Stomach (tissue), 9 donors: ENCODE measurements around the gene PITPNC1. TPM values are rescaled to one million over a fixed set of nuclear protein-coding genes. Genes with fewer than 3 reads are reported as not detected.

Experiments
- DNase-seq, 2 donors: peaks; one replicate each; pipeline versions ENCODE4 v3.0.0 to v3.0.0-alpha.2; 2013 to 2019
- H3K27ac ChIP-seq, 5 donors: fragments of 200-600 bp in 4 of 5; sonication (generic) in 4 of 5; one replicate each; pipeline ENCODE4 v1.5.1; 2013 to 2019; ENCODE audit warnings: mild to moderate bottlenecking in 1 of 5, moderate library complexity in 1 of 5
- H3K27me3 ChIP-seq, 3 donors: fragments of 200-600 bp; sonication (generic); one replicate each; pipeline ENCODE4 v1.5.1; 2017 to 2019; ENCODE audit warnings: mixed run types in 1 of 3
- H3K36me3 ChIP-seq, 4 donors: fragments of 200-600 bp; sonication (generic); 1 replicate in 3 of 4; 2 replicates in 1 of 4; pipeline ENCODE4 v1.5.1; 2016 to 2019
- H3K4me1 ChIP-seq, 4 donors: fragments of 200-600 bp; sonication (generic); one replicate each; pipeline ENCODE4 v1.5.1; 2016 to 2019
- H3K4me3 ChIP-seq, 4 donors: fragments of 200-600 bp; sonication (generic) in 3 of 4; one replicate each; pipeline ENCODE4 v1.5.1; 2016 to 2019; ENCODE audit warnings: mild to moderate bottlenecking in 1 of 4
- H3K9me3 ChIP-seq, 4 donors: fragments of 200-600 bp; sonication (generic); one replicate each; pipeline ENCODE4 v1.5.1; 2016 to 2019
- CTCF ChIP-seq, 7 experiments: fragments of 450-650 bp in 4 of 7; fragments of 200-600 bp in 3 of 7; sonication (generic) in 3 of 7; IDR thresholded peaks; one replicate each; pipeline ENCODE4 v1.5.1; 2016 to 2019; ENCODE audit warnings: antibody characterized with exemption in 7 of 7, control low read depth in 2 of 7, mild to moderate bottlenecking in 1 of 7
- EP300 ChIP-seq: sonication (generic); formaldehyde crosslinking; IDR thresholded peaks from one replicate; pipeline ENCODE4 v1.6.1; 2017; ENCODE audit warnings: antibody characterized with exemption
- POLR2A ChIP-seq, 4 donors: fragments of 450-650 bp; IDR thresholded peaks; one replicate each; pipeline ENCODE4 v1.6.1; 2016; ENCODE audit warnings: antibody characterized with exemption in 4 of 4, control low read depth in 2 of 4, mild to moderate bottlenecking in 1 of 4, moderate library complexity in 1 of 4
- POLR2AphosphoS5 ChIP-seq, 3 donors: sonication (generic); formaldehyde crosslinking; IDR thresholded peaks; one replicate each; pipeline ENCODE4 v1.6.1; 2016; ENCODE audit warnings: antibody characterized with exemption in 3 of 3
- WGBS, 5 donors: extraction: QIAGEN DNeasy Blood & Tissue Kit in 3 of 5; methylation state at CpG; one replicate each; pipeline versions ENCODE4 v1.1.5 to v1.1.7; 2013 to 2018; 5-methylcytosine and 5-hydroxymethylcytosine counted together
- intact Hi-C: fragments of 100-400 bp; cut with DNase I; formaldehyde crosslinking; loops from one replicate; pipeline ENCODE4 v1.15.1; 2023; ENCODE audit warnings: low total_unique reads
- polyA plus RNA-seq, 3 donors: library from polyadenylated mRNA; stranded (reverse); fragments of 200-250 nt; gene quantifications; one replicate each; pipeline ENCODE4 v1.2.3, GENCODE V29; 2013
- total RNA-seq, 5 donors: library from RNA; depleted of rRNA; stranded (reverse); fragments of >200 nt; gene quantifications; one replicate each; pipeline versions ENCODE4 v1.1.0 to v1.2.3, GENCODE V29; 2014 to 2016
- donor health status: healthy with polysubstance abuse.
- donor health status: Bipolar disorder and iron deficiency.
- donor health status: healthy.

The PITPNC1 gene
- total and polyA plus RNA-seq, 8 donors, result 2.3 to 25.3 (median 14.4) TPM

DNA sequence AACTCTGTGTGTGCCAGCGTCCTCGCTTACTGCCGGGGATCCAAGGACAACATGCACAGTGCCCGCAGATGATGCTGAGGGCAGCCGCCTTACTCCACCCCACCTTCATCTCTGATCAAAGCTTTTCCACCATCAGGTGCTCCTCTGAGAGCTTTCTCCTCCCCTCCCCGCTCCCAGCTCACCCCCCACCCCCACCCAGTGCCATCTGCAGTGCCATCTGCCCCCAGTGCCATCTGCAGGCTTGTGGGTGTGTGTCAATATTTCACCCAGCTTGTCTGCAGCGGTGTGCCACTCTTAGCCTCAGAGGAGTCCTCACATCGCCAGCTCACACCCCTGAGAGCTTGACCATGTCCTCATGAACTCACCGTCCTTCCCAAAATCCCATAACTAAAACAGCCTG, 242.5 kb downstream of the PITPNC1 start:
- Histone ChIP-seq H3K9me3 (no peaks in the 10 kb centered on the region), H3K36me3 (no peaks in the 10 kb centered on the region), H3K4me1 (no peaks in the 10 kb centered on the region), H3K27me3 (no peaks in the 10 kb centered on the region), H3K27ac (no peak overlapping the region), H3K4me3 (no peak overlapping the region)
- WGBS, 5 donors, result 95 to 97% (median 96%) methylated on average over 9 of the region's 9 CpGs
- TF ChIP-seq POLR2AphosphoS5 (IDR thresholded peaks at IDR 0.05), result no peak
- no peak for TF ChIP-seq CTCF (IDR thresholded peaks at IDR 0.05)
- no peak for TF ChIP-seq EP300
- no peak for TF ChIP-seq POLR2A (IDR thresholded peaks at IDR 0.05)
- DNase-seq, result no peak
- intact Hi-C loops, result no loop called here

DNA sequence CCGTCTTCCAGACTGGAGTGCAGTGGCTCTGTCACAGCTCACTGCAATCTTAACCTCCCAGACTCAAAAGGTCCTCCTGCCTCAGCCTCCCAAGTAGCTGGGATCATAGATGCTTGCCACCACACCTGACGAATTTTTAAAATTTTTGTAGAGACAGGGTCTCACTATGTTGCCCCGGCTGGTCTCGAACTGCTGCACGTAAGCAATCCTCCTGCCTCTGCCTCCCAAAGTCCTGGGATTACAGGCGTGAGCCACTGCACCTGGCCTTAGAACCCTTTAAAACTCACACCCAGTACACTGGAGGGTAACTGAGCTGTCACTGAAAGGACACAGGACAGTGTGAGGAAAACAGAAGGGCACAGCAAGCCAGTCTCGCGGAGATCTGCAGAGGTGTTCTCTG, 243.0 kb downstream of the PITPNC1 start:
- Histone ChIP-seq H3K36me3 (no peaks in the 10 kb centered on the region), H3K27me3 (no peaks in the 10 kb centered on the region), H3K9me3 (no peaks in the 10 kb centered on the region), H3K27ac (no peak overlapping the region), H3K4me3 (no peak overlapping the region), H3K4me1 (no peaks in the 10 kb centered on the region)
- intact Hi-C loops, result no loop called here
- DNase-seq, result no peak
- no peak for TF ChIP-seq POLR2A (IDR thresholded peaks at IDR 0.05)
- no peak for TF ChIP-seq CTCF (IDR thresholded peaks at IDR 0.05)
- TF ChIP-seq EP300, result no peak
- TF ChIP-seq POLR2AphosphoS5 (IDR thresholded peaks at IDR 0.05), result no peak
- 96 to 98% (median 96%) methylated on average over 8 of the region's 8 CpGs for WGBS, 5 donors

GRCh38 chr17:67620636-67621035, 243.6 kb downstream of the PITPNC1 start:
- Histone ChIP-seq H3K4me3 (no peak overlapping the region), H3K27ac (no peak overlapping the region), H3K27me3 (no peaks in the 10 kb centered on the region), H3K4me1 (no peaks in the 10 kb centered on the region), H3K9me3 (no peaks in the 10 kb centered on the region), H3K36me3 (no peaks in the 10 kb centered on the region)
- TF ChIP-seq POLR2AphosphoS5 (IDR thresholded peaks at IDR 0.05), result no peak
- TF ChIP-seq EP300, result no peak
- no peak for TF ChIP-seq POLR2A (IDR thresholded peaks at IDR 0.05)
- WGBS, 5 donors, result 86 to 95% (median 92%) methylated on average over 8 of the region's 8 CpGs
- intact Hi-C loops, result no loop called here
- DNase-seq, result no peak

GRCh38 chr17:67623767-67624166, 246.7 kb downstream of the PITPNC1 start:
- Histone ChIP-seq H3K27ac (no peak overlapping the region), H3K36me3 (no peaks in the 10 kb centered on the region), H3K27me3 (no peaks in the 10 kb centered on the region), H3K4me1 (no peaks in the 10 kb centered on the region), H3K9me3 (no peaks in the 10 kb centered on the region), H3K4me3 (no peak overlapping the region)
- intact Hi-C loops, result no loop called here
- DNase-seq, result no peak
- TF ChIP-seq POLR2AphosphoS5 (IDR thresholded peaks at IDR 0.05) (no peak), POLR2A (IDR thresholded peaks at IDR 0.05) (no peak), CTCF (IDR thresholded peaks at IDR 0.05) (no peak), EP300 (no peak)
- WGBS, 5 donors, result 32 to 58% (median 49%) methylated on average over 2 of the region's 2 CpGs

- Histone ChIP-seq H3K4me1 (peaks cover 0 to 8% (median 0%) of the 10 kb centered on the region in 4 donors), H3K36me3 (no peaks in the 10 kb centered on the region), H3K4me3 (no peak overlapping the region), H3K27ac (no peak overlapping the region), H3K9me3 (no peaks in the 10 kb centered on the region), H3K27me3 (no peaks in the 10 kb centered on the region)
- TF ChIP-seq POLR2AphosphoS5 (IDR thresholded peaks at IDR 0.05) (no peak), CTCF (IDR thresholded peaks at IDR 0.05) (no peak), EP300 (no peak), POLR2A (IDR thresholded peaks at IDR 0.05) (no peak)
- intact Hi-C loops, result no loop called here
- 73 to 83% (median 77%) methylated on average over 11 of the region's 11 CpGs for WGBS, 5 donors
- no peak for DNase-seq
Measured at GRCh38 chr17:67624886-67625656, 248.0 kb downstream of the PITPNC1 start.
